Upper lobe of right lung (tissue), 1 donor: Measurements from ENCODE around the gene ZNF493. TPM values are rescaled to one million over a fixed set of nuclear protein-coding genes. Genes with fewer than 3 reads are reported as not detected.

ENCODE experiments used
- ATAC-seq: fragments of 200-7000 bp; cut with Tn5 transposase; one replicate; pipeline ENCODE4 v1.9.1; 2020; ENCODE audit warnings: mild to moderate bottlenecking, moderate library complexity
- DNase-seq: peaks from one replicate; pipeline ENCODE4 v3.0.0-alpha.2; 2020
- H3K27ac ChIP-seq: fragments of 200-600 bp; one replicate; pipeline ENCODE4 v1.8.0; 2022
- H3K27me3 ChIP-seq: fragments of 200-600 bp; one replicate; pipeline ENCODE4 v1.8.0; 2022; ENCODE audit warnings: mild to moderate bottlenecking
- H3K36me3 ChIP-seq: fragments of 200-600 bp; one replicate; pipeline ENCODE4 v1.8.0; 2022
- H3K4me1 ChIP-seq: fragments of 200-600 bp; one replicate; pipeline ENCODE4 v1.8.0; 2022
- H3K4me3 ChIP-seq: fragments of 200-600 bp; one replicate; pipeline ENCODE4 v1.8.0; 2022; ENCODE audit warnings: mild to moderate bottlenecking
- H3K9me3 ChIP-seq: fragments of 200-600 bp; one replicate; pipeline ENCODE4 v1.8.0; 2022
- CTCF ChIP-seq: fragments of 200-600 bp; IDR thresholded peaks from one replicate; pipeline ENCODE4 v1.8.0; 2022; ENCODE audit warnings: antibody characterized with exemption
- intact Hi-C: fragments of 100-400 bp; cut with DNase I; formaldehyde crosslinking; loops from one replicate; pipeline ENCODE4 v1.11.0; 2022
- total RNA-seq: library from RNA; stranded (reverse); fragmentation: NEBNext Ultra II Directional; extraction: Animal tissue kit (Norgen Biotek cat#: 25700); gene quantifications from one replicate; pipeline ENCODE4 v1.2.1, GENCODE V29; 2021
- donor health status: DM: no; HTN: yes; CAD: no; lungs with severe emphysema.

Gene ZNF493
- total RNA-seq, 1 donor from 2014 or later: 29.4 TPM

- TF ChIP-seq CTCF: no peak
- no peaks in the 10 kb centered on the region for H3K36me3 ChIP-seq
- intact Hi-C loops: no loop called here
- H3K4me3 ChIP-seq: no peak overlapping the region
- peak overlapping the region; percentile 56 for H3K27ac ChIP-seq
- peak; percentile 37 for ATAC-seq
- H3K4me1 ChIP-seq: no peaks in the 10 kb centered on the region
- no peaks in the 10 kb centered on the region for H3K27me3 ChIP-seq
- DNase-seq: no peak
- H3K9me3 ChIP-seq: no peaks in the 10 kb centered on the region
These were observed 42.3 kb downstream of the ZNF493 start for GRCh38 chr19:21439201-21439751.

GRCh38 chr19:21440321-21440720 lies 43.4 kb downstream of the ZNF493 start:
- no peaks in the 10 kb centered on the region for H3K4me1 ChIP-seq
- no peak overlapping the region for H3K27ac ChIP-seq
- no peak overlapping the region for H3K4me3 ChIP-seq
- intact Hi-C loops: no loop called here
- ATAC-seq (no peak), DNase-seq (no peak)
- H3K27me3 ChIP-seq: no peaks in the 10 kb centered on the region
- TF ChIP-seq CTCF: no peak
- H3K9me3 ChIP-seq: no peaks in the 10 kb centered on the region
- no peaks in the 10 kb centered on the region for H3K36me3 ChIP-seq

- no peaks in the 10 kb centered on the region for H3K4me1 ChIP-seq
- no peak overlapping the region for H3K4me3 ChIP-seq
- H3K9me3 ChIP-seq: peaks cover 7% of the 10 kb centered on the region
- H3K27me3 ChIP-seq: no peaks in the 10 kb centered on the region
- H3K27ac ChIP-seq: no peak overlapping the region
- no peaks in the 10 kb centered on the region for H3K36me3 ChIP-seq
- intact Hi-C loops: no loop called here
- no peak for TF ChIP-seq CTCF
- no peak for DNase-seq
- no peak for ATAC-seq
These were observed 54.3 kb downstream of the ZNF493 start for GRCh38 chr19:21451187-21451586.

GRCh38 chr19:21454901-21455300 lies 58.0 kb downstream of the ZNF493 start:
- Histone ChIP-seq H3K36me3 (no peaks in the 10 kb centered on the region), H3K27me3 (no peaks in the 10 kb centered on the region), H3K9me3 (peaks cover 20% of the 10 kb centered on the region), H3K4me1 (no peaks in the 10 kb centered on the region), H3K27ac (no peak overlapping the region), H3K4me3 (no peak overlapping the region)
- no peak for DNase-seq
- TF ChIP-seq CTCF: no peak
- intact Hi-C loops: no loop called here
- no peak for ATAC-seq

GRCh38 chr19:21460686-21461085 lies 63.8 kb downstream of the ZNF493 start:
- H3K36me3 ChIP-seq: no peaks in the 10 kb centered on the region
- peaks cover 11% of the 10 kb centered on the region for H3K27me3 ChIP-seq
- no peak overlapping the region for H3K4me3 ChIP-seq
- no peak for ATAC-seq
- H3K4me1 ChIP-seq: no peaks in the 10 kb centered on the region
- H3K27ac ChIP-seq: no peak overlapping the region
- DNase-seq: no peak
- intact Hi-C loops: no loop called here
- TF ChIP-seq CTCF: no peak
- H3K9me3 ChIP-seq: peaks cover 14% of the 10 kb centered on the region

GRCh38 chr19:21462540-21462939 lies 65.6 kb downstream of the ZNF493 start:
- Histone ChIP-seq H3K27me3 (peaks cover 11% of the 10 kb centered on the region), H3K9me3 (peaks cover 6% of the 10 kb centered on the region), H3K4me3 (no peak overlapping the region), H3K4me1 (no peaks in the 10 kb centered on the region), H3K27ac (no peak overlapping the region), H3K36me3 (no peaks in the 10 kb centered on the region)
- TF ChIP-seq CTCF: no peak
- ATAC-seq: no peak
- DNase-seq: no peak
- intact Hi-C loops: no loop called here
